Activated gamma-delta T cell (primary cell): ENCODE results near the gene APLP1.
A peak's percentile ranks its signal among the peaks of the same experiment; 100 is the strongest.
"Not testable (repeated sequence)": the region's sequence is repeated elsewhere in the genome, so short reads cannot be mapped to it uniquely, and the experiment has no call there.

Source experiments
- DNase-seq: peaks from one replicate; lab custom pipeline; 2025; lab: John Stamatoyannopoulos, UW
- total RNA-seq, 2 donors: gene quantifications; one replicate each; lab custom pipeline; 2026; lab: John Stamatoyannopoulos, UW

Gene APLP1
- total RNA-seq: 0.05 to 0.17 reads per million in 2 donors

- DNase-seq: peak; percentile 48
Observed at GRCh38 chr19:35868172-35868822, at the start of gene APLP1. APLP1 (plus strand) TSS chr19:35868574; CDS start chr19:35868637, 63 bp downstream.

GRCh38 chr19:35822579-35822978 is 45.8 kb upstream of the APLP1 start:
- DNase-seq: no peak

GRCh38 chr19:35824150-35824549 is 44.2 kb upstream of the APLP1 start:
- DNase-seq: no peak

GRCh38 chr19:35828692-35829301 is 39.6 kb upstream of the APLP1 start:
- DNase-seq: no peak

GRCh38 chr19:35830986-35831385 is 37.4 kb upstream of the APLP1 start:
- DNase-seq: no peak

- DNase-seq: no peak
Observed at GRCh38 chr19:35832054-35832453, 36.3 kb upstream of the APLP1 start.

- no peak for DNase-seq
Observed at GRCh38 chr19:35833972-35834371, 34.4 kb upstream of the APLP1 start.

GRCh38 chr19:35836096-35836495 is 32.3 kb upstream of the APLP1 start:
- DNase-seq: not testable (repeated sequence)

- DNase-seq: no peak
Observed at GRCh38 chr19:35841961-35842595, 26.3 kb upstream of the APLP1 start.

GRCh38 chr19:35842666-35843272 is 25.6 kb upstream of the APLP1 start:
- no peak for DNase-seq

GRCh38 chr19:35843676-35844481 is 24.5 kb upstream of the APLP1 start:
- DNase-seq: no peak

GRCh38 chr19:35844482-35845214 is 23.7 kb upstream of the APLP1 start:
- no peak for DNase-seq

GRCh38 chr19:35845215-35846037 is 22.9 kb upstream of the APLP1 start:
- no peak for DNase-seq

- DNase-seq: no peak
Observed at GRCh38 chr19:35846038-35846668, 22.2 kb upstream of the APLP1 start.

- no peak for DNase-seq
Observed at GRCh38 chr19:35847911-35848310, 20.5 kb upstream of the APLP1 start.

GRCh38 chr19:35848486-35848885 is 19.9 kb upstream of the APLP1 start:
- no peak for DNase-seq

GRCh38 chr19:35848919-35849505 is 19.4 kb upstream of the APLP1 start:
- no peak for DNase-seq

GRCh38 chr19:35851213-35852028 is 17.0 kb upstream of the APLP1 start:
- DNase-seq: no peak
